ENCODE measurements around the gene ITIH1.
"Not testable (repeated sequence)": the region's sequence is repeated elsewhere in the genome, so short reads cannot be mapped to it uniquely, and the experiment has no call there.

The ITIH1 gene

DNA sequence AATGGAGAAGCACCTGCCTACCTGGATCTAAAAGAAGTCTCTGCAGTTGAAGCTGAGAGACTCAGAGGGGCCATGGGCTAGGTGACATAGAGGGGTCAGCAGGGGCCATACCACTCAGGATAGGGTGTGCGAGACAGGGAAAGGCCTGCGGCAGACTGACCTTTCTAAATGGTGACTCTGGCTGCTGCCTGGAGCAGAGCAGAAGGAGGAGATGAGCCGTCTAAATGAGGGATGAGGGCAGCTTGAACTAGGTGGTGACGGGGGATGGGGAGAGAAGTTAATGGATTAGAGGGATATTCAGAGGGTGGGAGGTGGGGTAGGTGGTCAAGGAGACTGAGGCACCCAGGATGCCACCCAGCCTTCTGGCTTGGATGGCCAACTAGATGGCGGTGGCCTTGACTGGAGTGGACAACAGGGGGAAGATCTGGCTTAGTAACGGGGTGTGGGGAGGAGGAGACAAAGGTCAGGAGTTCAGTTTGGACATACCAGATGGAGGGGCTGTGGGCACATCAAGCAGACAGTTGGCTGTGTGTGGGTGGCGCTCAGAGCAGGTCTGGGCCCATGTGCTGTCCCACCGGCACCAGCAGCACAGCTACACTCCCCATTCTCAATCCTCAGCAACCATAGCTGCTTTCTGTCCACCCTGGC, 3.2 kb upstream of the ITIH1 start:
- DNase-seq (ENCODE audit: extremely low read depth in 1 of 2, low read depth in 1 of 2), result no peak

DNA sequence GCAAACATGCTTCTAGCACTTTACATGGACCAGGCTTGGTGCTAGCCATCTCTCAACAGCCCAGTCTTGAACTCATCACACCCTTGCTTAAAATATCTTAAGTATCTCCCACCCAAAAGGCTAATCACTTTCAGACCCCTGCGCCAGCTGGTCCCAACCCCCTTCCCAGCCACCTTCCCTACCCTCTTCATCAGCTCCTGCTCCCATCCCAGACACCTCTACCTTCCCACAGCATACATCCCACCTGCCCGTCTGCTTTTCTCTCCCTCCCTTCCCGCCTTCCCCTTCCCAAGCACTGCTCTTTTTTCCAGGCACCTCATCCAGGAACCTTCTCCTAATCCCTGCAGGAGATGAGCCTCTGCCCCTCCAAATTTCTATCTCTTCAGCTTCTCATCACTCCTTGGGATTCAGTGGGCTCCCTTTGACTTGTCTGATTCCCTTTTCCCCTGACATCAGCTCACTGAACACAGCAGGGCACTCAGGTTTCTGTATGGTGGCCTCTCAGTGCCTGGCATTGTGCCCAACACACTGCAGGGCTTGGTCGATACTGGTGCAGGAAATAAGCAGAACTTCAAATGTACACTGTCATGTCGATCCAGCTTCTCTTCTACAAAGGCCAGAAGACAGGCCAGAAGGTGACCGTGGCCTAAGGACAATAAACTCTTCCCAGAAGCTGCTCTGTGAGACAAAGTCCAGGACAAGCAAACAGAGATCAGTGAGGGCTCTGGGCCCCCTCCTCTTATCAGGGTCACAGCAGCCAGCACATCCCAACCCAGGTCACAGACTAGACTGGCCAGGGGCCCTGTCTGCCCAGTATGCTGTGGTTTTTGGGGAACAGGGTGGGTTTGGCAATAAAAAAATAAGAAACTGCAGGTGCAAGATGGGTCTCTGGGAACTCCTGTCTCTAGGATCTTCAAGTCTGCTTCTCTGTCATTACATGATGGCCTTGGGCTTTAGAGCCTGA, 2.2 kb upstream of the ITIH1 start:
- DNase-seq (ENCODE audit: extremely low read depth in 1 of 2, low read depth in 1 of 2), result no peak

DNA sequence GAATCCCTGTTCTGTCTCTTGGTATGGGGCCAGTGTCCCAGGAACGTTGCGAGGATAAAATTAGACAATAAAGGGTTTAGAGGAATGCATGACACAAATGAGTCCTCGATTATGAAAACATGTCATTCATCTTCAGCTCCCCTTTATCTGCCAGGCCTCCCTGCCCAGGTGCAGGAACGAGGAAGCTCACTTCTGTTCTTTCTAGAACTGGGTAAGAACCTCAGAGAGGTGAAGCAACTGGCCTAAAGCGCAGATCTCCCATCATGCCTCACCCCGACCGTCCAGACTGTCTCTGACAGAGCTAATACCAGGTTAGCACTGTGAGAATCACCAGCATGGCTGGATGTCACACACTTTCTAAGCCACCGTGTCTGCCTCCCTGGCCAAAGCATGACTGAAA, 1.5 kb upstream of the ITIH1 start:
- no peak for DNase-seq (ENCODE audit: extremely low read depth in 1 of 2, low read depth in 1 of 2)

DNA sequence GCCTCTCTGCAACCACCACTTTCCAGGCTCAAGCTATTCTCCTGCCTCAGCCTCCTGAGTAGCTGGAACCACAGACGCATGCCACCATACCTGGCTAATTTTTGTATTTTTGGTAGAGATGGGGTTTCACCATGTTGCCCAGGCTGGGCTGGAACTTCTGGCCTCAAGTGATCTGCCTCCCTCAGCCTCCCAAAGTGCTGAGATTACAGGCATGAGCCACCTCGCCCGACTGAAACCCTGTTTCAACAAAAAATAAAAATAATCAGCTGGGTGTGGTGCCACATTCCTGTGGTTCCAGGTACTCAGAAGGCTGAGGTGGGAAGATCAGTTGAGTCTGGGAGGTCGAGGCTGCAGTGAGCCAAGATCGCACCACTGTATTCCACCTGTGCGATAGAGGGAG, 913 bp upstream of the ITIH1 start:
- DNase-seq (ENCODE audit: extremely low read depth in 1 of 2, low read depth in 1 of 2), result not testable (repeated sequence)

DNA sequence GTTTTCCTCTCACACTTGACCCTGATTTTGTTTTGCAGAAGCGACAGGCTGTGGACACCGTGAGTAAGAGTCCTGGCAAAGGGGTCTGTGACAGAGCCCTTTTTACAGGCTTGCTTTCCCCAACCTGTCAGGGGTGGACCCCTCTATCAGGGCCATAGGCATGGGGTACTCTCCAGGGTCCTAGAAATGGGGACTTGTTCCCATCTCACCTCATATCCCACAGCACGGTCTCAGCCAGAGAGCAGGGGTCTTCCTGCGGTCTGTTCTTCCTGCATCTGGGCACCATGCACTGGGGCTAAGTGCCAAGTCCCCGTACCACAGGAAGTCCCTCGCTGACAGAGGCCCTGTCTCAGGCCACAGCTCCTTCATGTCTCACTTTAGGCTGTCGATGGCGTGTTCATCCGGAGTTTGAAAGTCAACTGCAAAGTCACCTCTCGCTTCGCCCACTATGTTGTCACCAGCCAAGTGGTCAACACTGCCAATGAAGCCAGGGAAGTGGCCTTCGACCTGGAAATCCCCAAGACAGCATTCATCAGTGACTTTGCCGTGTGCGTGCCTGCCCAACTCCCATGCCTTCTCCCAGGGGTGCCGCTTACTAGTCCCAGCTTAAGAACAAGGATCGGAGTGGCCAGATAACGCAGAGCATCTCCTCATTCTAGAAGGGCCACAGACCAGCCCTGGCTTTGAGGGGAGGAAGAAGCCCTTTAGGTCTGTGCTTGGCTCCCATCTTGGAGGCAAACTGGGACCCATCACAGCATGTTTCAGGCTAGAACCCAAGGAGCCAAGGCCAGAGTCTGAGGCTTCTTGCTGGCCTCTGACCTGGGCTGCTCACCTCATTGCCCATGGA, 783 bp downstream of the ITIH1 start:
- no peak for DNase-seq (ENCODE audit: extremely low read depth in 1 of 2, low read depth in 1 of 2)

DNA sequence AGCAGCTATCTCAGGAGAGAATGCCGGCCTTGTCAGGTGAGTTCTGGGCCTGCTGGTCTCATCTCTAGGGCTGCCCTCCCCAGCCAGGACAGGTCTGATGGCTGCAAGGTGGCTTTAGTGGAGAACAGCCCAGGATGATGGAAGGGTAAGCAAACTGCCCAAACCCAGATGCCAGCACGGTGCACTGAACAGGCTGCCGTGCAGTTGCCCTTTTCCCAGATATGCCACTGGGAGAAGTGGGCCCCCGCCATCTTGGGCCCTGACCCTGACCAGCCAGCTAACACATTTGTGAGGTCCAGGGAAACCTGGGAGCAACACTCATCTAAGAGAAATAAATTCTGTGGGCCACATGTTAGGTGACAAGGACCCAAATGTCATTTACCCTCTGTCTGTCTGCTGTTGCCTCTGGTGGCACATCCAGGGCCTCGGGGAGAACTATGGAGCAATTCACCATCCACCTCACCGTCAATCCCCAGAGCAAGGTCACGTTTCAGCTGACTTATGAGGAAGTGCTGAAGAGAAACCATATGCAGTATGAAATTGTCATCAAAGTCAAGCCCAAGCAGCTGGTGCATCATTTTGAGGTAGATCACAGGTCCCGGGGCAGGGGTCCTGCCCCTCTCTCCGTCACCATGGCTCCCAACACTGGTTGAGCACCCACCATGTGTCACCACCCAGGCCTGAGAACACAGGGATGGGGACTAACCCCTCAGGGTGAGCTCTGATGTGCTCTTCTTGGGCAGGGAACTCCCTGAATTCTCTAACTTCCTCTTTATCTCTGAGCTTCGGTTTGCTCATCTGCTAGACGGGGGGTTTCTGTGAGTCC, 1.8 kb downstream of the ITIH1 start:
- DNase-seq (ENCODE audit: extremely low read depth in 1 of 2, low read depth in 1 of 2), result no peak

DNA sequence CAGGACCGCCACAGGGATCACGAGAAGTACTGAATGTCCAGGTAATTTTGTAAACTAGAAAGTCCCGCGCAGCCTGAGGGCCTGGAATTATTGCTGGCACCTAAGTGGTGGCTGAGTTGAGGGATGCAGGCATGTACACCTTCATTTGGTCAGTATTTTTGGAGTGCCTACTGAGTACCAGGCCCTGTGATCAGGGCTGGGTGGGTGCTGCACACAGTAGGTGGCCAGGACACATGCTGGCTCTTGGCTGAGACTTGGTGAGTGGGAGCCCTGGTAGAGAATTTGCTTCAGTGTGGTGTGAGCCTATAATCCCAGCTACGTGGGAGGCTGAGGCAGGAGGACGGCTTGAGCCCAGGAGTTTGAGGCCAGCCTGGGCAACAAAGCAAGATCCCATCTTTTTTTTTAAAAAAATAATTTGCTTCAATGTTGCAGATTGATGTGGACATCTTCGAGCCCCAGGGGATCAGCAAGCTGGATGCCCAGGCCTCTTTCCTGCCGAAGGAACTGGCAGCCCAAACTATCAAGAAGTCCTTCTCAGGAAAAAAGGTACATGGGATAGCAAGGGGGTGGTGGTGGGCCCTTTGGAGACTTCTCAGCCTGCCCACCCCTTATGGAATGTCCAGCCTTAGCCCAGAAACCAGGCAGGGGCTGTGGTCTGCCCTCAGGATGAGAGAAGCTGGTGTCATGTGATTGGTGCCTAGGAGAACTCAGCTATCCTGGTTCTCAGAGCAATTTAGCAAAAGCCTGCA, 2.6 kb downstream of the ITIH1 start:
- DNase-seq (ENCODE audit: extremely low read depth in 1 of 2, low read depth in 1 of 2), result no peak

DNA sequence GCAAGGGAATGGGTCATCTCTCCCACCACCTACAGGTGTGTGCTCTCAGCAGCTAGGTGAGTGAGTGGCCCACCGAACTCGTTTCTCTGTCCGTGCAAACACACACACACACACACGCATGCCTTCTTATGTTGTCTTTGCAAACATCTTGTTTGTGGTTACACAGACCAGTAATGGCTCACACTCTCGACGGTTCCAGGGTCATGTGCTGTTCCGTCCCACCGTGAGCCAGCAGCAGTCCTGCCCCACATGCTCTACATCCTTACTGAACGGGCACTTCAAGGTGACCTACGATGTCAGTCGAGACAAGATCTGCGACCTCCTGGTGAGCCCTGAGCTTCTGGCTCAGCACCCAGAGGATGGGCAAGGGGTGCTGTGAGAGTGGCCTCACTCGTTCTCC, 4.3 kb downstream of the ITIH1 start:
- DNase-seq (ENCODE audit: extremely low read depth in 1 of 2, low read depth in 1 of 2), result no peak

DNA sequence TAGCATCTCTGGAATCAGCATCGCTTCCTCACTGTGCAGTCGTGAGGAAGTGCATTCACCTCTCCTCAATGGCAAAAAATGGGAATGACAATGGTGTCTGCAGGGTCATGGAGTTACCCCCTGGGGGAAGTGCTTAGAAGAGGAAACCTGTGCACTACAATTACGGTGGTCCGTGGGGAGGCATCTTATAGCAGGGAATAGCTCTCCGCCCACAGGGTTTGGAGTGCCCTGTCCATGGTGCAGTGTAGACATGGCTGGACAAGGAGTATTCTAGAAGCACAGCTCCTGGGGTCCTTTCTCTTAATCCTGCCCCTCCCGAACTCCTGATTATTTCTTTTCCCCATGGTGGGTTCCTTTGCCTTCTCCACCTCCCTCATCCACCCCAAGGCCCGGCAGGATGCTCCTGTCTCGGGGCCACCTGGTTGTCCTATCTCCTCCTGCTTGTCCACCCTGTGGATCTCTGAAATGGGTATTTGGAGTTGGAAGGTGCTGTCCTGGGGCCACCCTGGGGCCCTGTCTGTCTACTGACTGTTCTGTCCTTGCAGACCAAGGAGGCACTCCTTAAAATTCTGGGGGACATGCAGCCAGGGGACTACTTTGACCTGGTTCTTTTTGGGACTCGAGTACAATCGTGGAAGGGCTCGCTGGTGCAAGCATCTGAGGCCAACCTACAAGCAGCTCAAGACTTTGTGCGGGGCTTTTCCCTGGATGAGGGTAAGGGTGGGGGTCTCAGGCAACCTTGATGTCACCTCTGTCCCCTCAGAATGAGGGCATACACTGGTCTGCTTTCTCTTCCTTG, 5.2 kb downstream of the ITIH1 start:
- no peak for DNase-seq (ENCODE audit: extremely low read depth in 1 of 2, low read depth in 1 of 2)

DNA sequence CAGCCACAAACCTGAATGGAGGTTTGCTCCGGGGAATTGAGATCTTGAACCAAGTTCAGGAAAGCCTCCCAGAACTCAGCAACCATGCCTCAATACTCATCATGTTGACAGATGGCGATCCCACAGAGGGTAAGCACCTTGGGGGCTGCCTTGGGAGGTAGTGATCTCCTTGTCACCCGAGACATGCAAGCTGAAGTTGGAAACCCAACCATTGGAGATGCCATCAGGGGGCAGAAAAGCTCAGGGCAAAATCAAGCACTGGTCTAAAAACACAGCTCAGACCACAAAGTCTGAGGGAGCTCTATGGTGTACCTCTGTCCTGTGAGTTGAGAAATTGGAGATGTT, 5.8 kb downstream of the ITIH1 start:
- no peak for DNase-seq (ENCODE audit: extremely low read depth in 1 of 2, low read depth in 1 of 2)

DNA sequence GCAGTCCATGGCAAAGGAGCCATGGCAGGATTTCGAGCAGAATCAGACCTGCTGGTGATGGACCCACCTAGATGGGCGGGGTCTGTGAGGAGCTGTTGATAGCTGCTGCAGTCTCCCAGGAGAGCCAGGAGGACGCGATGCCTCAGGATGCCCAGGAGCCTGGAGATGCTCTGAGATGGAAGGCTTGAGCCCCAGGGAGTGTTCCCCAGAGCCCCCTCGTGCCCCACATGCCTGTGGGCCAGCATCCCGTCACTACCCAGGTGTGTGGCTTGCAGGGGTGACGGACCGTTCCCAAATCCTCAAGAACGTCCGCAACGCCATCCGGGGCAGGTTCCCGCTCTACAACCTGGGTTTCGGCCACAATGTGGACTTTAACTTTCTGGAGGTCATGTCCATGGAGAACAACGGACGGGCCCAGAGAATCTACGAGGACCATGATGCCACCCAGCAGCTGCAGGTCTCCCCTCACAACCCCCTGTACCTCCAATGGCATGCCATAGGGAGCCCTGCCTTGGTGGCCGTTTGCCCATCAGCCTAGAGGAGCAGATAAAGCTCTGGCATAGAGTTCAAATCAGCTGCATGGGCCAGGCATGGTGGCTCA, 6.7 kb downstream of the ITIH1 start:
- no peak for DNase-seq (ENCODE audit: extremely low read depth in 1 of 2, low read depth in 1 of 2)

DNA sequence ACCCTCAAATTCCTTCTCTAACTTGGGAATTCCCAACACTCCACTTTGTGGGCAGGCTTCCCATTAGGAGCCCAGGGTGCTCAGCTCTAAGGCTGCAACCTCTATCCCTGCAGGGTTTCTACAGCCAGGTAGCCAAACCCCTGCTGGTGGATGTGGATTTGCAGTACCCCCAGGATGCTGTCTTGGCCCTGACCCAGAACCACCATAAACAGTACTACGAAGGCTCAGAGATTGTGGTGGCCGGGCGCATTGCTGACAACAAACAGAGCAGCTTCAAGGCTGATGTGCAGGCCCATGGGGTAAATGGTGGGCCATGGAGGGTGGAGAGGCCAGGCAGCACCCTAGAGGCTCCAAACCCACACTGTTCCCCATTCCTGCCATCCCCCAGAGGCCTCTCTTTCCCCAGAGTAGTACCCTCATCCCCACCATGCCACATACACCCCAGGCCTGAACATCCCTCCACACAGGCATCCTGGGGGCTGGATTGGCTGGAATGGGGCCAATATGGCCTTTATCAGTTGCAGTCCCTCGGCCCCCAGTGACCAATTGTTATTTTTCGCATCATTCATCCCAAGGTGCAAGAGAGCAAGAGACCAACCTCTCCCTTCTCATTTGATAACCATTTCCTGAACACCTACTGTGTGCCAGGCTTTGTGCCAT, 7.7 kb downstream of the ITIH1 start:
- DNase-seq (ENCODE audit: extremely low read depth in 1 of 2, low read depth in 1 of 2), result no peak

DNA sequence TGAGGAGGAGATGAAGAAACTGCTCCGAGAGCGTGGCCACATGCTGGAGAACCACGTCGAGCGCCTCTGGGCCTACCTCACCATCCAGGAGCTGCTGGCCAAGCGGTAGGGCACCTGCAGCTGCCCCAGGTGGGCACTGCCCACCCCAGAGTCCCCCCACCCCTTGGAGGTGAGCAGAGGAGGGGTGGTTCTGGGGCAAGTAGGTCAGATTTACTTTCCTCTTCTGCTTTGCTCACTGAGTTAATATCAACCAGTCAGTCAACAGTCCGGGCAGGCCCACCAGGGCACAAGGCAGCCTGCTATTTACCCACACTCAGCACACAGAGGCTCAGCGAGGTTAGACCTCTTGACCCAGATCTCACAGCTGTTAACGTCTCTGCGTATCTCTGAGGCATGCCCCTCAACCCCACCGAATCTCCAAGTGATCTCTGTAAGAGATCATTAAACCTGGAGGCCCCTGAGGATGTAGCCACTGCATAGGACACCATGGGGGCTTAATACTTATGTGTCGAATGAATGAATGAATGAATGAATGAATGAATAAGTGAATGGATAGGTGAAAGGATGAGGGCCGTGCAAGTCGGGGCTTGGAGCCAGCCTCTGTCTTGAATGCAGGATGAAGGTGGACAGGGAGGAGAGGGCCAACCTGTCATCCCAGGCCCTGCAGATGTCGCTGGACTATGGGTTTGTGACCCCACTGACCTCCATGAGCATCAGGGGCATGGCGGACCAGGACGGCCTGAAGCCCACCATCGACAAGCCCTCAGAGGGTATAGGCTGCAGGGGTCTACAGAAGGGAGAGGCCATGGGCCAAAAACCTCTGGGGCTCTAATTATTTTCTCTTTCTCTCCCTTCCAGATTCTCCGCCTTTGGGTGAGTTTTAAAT, 9.2 kb downstream of the ITIH1 start:
- no peak for DNase-seq (ENCODE audit: extremely low read depth in 1 of 2, low read depth in 1 of 2)

DNA sequence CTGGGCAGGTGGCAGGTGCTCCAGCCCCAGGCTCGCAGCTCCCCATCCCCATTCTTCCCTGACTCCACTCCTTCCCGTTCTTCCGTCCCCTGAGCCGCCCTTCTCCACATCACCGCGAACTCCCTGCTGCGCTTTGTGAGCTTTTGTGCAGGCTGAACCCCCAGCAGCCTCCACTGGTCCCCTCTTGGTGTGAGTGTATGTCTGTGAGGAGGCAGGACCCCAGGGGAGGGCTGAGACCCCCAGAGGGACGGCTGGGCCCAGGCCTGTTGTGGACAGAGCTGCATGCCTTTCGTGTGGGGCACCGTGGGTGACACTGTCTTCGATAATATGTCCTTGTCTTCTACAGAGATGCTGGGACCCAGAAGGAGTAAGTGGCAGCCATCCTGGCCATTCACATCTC, 9.8 kb downstream of the ITIH1 start:
- no peak for DNase-seq (ENCODE audit: extremely low read depth in 1 of 2, low read depth in 1 of 2)

DNA sequence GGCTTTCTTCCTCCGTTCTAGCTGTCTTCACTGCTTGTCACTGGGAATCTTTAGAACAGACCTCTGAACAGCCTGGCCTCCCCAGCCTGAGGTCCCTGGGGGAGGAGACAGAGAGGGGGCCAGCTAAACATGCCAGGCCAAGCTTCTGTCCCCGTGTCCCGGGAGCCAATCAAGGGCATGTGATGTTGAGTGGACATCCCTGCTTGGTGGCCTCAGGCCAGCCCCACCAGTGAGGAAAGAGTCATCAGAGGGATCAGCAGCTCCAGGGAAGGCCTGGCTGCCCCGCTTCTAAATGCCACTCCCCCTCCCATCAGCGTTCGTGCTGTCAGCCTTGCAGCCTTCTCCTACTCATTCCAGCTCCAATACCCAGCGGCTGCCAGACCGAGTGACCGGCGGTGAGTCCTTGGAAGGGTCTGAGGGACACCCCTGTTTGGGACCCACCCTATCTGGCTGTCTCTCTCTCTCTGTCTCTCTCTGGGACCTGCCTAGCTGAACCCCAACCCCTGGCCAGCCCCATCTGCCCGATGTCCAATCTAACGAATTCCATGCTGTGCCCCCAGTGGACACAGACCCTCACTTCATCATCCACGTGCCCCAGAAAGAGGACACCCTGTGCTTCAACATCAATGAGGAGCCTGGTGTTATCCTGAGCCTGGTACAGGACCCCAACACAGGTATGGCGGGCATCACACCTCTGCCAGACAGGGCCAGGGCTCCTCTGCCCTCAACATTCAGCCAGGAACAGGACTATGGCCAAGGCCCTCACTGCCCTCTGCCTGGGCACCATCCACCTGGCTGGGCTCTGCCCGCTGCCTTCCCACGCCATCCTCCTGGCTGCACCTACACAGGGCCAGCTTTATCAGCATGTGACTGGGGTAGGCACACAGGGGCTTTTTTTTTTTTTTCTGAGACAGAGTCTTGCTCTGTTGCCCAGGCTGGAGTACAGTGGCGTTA, 10.6 kb downstream of the ITIH1 start:
- DNase-seq (ENCODE audit: extremely low read depth in 1 of 2, low read depth in 1 of 2), result no peak

Data from stimulated activated CD8-positive, alpha-beta memory T cell treated with anti-CD3 and anti-CD28 coated beads, Interleukin-7, amount 100 ng/mL, for 48 hours (primary cell).